Skin epidermis (tissue), 12 donors: ENCODE results near the gene CLK3.
A peak's percentile ranks its signal among the peaks of the same experiment; 100 is the strongest.
"Not testable (repeated sequence)": the region's sequence is repeated elsewhere in the genome, so short reads cannot be mapped to it uniquely, and the experiment has no call there.

Experiments used
- H3K27ac ChIP-seq, 21 experiments: fragments of 200-600 bp; sonication (generic) in 11 of 21; one replicate each; pipeline ENCODE4 v1.5.0; 2020; ENCODE audit warnings: mild to moderate bottlenecking in 3 of 21, inconsistent platforms in 2 of 21, moderate library complexity in 2 of 21
- H3K4me3 ChIP-seq, 7 experiments: fragments of 200-600 bp; sonication (generic) in 2 of 7; one replicate each; pipeline ENCODE4 v1.5.0; 2020; ENCODE audit warnings: inconsistent platforms in 2 of 7, mild to moderate bottlenecking in 2 of 7, moderate library complexity in 1 of 7

Gene CLK3

GRCh38 chr15:74631935-74632560 is 16.4 kb downstream of the CLK3 start:
- Histone ChIP-seq H3K27ac (no peak overlapping the region), H3K4me3 (no peak overlapping the region)

DNA sequence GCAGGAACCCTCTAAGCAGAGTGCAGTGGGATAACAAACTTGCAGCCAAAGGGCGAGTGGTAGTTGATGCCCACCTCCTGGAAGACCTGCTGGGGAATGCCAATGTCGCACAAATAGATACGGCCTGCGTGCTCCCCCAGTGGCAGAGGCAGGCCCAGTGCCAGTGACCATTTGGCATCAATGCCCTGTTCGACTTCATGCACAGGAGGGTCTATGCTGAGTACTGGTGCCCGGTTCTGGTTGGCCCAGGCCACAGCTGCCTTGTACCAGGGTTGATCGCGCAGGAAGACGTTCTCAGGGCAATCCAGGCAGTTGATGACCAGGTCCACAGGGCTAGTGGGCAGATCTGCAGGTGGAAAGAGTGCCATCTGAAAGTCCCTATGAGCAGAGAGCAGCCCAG is 17.0 kb downstream of the CLK3 start:
- H3K27ac ChIP-seq: no peak overlapping the region
- no peak overlapping the region for H3K4me3 ChIP-seq

- H3K27ac ChIP-seq: no peak overlapping the region
- no peak overlapping the region for H3K4me3 ChIP-seq
Measured at GRCh38 chr15:74633781-74634180, 18.1 kb downstream of the CLK3 start.

DNA sequence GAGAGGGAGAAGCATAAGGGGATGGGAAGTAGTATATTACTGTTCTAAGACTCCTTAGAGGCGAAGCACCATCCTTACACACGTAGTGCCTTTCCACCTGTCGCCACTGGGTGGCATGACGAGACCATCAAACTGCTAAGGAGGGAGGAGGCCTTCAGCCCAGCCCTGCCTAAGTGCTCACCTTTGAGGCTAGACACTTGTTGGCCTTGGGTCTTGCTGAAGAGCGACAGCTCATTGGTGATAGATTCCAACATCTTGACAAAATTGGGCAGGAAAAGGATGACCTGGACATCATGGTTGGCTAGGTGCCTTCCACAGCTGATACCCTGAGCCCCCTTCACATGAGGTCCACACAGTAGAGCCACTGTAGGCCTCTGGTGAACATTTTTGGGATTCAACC is 19.6 kb downstream of the CLK3 start:
- H3K4me3 ChIP-seq: no peak overlapping the region

DNA sequence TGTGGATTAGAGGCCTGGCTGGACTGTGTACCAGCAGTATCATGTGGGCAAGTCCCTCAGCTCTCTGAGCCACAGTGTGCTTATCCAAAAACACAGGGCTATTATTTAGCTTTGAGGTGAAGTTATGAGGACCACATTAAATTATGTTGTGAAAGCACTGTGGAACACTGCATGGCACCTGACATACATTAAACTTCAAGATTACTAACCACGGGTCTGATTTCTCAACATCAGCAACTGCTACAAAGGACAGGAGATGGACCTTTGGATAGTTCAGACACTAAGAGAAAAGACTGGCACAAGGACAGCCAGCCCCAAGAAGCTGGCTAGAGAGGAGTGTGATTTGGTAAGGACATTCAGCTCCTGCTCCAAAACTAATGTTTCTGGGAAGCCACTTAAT is 21.3 kb downstream of the CLK3 start:
- H3K27ac ChIP-seq: no peak overlapping the region
- no peak overlapping the region for H3K4me3 ChIP-seq

More for the DNA sequence above, 19.6 kb downstream of the CLK3 start:
- H3K27ac ChIP-seq: no peak overlapping the region

GRCh38 chr15:74641151-74641550 is 25.5 kb downstream of the CLK3 start:
- Histone ChIP-seq H3K4me3 (no peak overlapping the region), H3K27ac (peak overlapping the region in 3 of 21 experiments; percentile 1 to 24 (median 14))

- H3K4me3 ChIP-seq: no peak overlapping the region
- peak overlapping the region in 15 of 21 experiments; percentile 8 to 76 (median 52) for H3K27ac ChIP-seq
Measured at GRCh38 chr15:74642348-74642733, 26.7 kb downstream of the CLK3 start.

GRCh38 chr15:74642734-74643664 is 27.4 kb downstream of the CLK3 start:
- peak overlapping the region in 17 of 21 experiments; percentile 5 to 76 (median 52) for H3K27ac ChIP-seq
- H3K4me3 ChIP-seq: no peak overlapping the region

DNA sequence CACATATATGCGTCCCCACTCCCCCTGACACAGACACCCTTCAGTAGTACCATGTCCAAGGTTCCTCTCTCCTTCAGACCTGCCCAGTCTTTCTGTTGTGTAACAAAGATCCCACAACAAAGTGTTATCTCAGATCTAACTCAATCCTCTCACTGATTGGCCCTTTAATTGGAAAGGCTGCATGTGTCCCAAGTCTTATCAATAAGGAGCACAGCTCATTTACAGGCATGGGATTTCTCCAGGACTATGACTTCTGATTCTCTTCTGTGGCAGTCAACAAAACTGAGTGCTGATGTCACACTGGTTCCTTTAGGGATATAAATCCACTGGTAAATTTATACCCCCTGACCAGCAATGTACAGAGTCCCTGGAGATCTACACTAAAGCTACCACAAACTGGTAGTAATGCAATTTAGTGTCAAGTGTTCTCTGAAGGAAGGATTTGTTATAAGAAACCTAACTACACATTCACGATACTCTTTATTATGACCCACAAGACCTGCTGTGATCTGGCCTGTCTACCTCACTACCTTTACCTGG is 28.1 kb downstream of the CLK3 start:
- Histone ChIP-seq H3K27ac (peak overlapping the region in 8 of 21 experiments; percentile 5 to 76 (median 50)), H3K4me3 (no peak overlapping the region)

GRCh38 chr15:74646480-74646879 is 30.8 kb downstream of the CLK3 start:
- Histone ChIP-seq H3K4me3 (no peak overlapping the region), H3K27ac (no peak overlapping the region)

- Histone ChIP-seq H3K4me3 (no peak overlapping the region), H3K27ac (no peak overlapping the region)
Measured at GRCh38 chr15:74648051-74648842, 32.6 kb downstream of the CLK3 start.

GRCh38 chr15:74651242-74651741 is 35.7 kb downstream of the CLK3 start:
- H3K4me3 ChIP-seq: no peak overlapping the region
- H3K27ac ChIP-seq: no peak overlapping the region

GRCh38 chr15:74653426-74654102 is 37.9 kb downstream of the CLK3 start:
- H3K4me3 ChIP-seq: no peak overlapping the region
- peak overlapping the region in 2 of 21 experiments; percentile 23 to 35 for H3K27ac ChIP-seq

- no peak overlapping the region for H3K27ac ChIP-seq
- H3K4me3 ChIP-seq: no peak overlapping the region
Measured at GRCh38 chr15:74655424-74655823, 39.8 kb downstream of the CLK3 start.

DNA sequence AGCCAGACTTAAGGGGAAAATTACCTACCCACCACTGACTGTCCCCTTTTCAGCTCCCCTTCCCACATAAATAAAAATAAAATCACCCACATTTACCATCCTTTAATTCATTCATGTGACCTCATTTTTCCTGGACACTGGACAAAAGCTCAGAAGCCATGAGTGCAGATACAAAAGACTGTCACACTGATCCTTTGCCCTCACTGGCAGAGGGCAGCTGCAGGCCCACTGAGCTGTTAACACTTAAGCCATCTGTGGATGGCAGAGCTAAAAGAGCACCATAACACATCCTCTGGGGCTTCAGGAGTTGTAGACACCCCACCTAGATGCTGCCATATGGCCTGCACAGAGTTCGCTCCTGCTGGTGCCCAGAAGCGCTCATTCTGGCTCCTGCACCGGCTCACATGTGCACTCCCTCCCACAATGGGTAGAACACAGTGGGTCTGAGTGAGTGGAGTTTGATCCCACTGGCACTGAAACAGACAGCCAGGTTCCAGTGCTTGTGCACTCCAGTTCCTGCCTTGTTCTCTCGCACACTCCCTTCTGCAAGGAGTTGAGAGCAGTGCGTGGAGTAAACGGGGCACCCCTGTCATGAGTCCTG is 41.4 kb downstream of the CLK3 start:
- Histone ChIP-seq H3K4me3 (no peak overlapping the region), H3K27ac (no peak overlapping the region)

- H3K4me3 ChIP-seq: no peak overlapping the region
- no peak overlapping the region for H3K27ac ChIP-seq
Measured at GRCh38 chr15:74657846-74658245, 42.2 kb downstream of the CLK3 start.

DNA sequence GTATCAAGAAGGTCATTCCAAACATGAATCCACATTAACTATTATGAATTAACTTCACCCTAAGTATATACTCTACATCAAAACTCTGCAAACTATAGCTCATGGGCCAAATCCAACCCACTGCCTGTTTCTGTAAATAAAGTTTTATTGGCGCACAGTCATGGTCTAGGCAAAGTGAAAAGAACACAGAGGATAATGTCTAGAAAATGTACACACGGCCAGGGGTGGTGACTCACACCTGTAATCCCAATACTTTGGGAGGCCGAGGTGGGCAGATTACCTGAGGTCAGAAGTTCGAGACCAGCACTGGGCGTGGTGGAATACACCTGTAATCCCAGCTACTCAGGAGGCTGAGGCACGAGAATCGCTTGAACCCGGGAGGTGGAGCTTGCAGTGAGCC is 45.6 kb downstream of the CLK3 start:
- H3K27ac ChIP-seq: not testable (repeated sequence)

DNA sequence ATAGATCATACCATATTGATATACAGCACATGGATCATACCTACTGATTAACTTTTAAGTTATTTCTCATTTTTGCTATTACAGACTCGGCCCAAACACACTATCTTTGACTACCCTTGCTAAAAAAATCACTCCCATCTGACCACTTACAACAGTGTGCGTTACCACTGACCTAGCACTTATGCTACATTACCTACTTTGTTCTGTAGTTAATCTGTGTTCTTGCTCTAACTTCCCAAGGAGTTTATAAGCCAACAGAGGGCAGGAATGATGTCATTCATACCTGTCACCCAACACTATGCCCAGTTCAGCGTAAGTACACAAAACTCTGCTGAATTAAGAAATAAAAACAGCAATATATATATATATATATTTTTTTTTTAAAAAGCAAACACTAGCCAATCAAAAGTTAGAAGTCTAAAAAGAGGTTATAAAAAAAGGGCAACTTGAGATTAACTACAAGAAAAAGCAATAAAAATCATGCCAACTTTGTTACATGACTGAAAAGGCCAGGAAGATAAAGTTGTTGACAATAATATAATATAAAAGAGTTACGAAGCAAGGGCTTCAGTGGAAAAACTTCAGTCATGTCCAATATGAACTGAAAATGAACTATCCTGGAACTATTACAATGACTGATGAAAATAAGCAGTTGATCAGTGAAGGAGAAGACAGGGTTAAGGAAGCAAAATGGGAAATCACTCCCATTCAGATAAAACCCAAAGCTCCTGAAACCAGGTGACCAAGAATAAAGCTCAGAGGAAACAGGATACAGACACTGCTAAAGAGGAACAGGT is 46.6 kb downstream of the CLK3 start:
- no peak overlapping the region for H3K4me3 ChIP-seq
- peak overlapping the region in 1 of 21 experiments; percentile 6 for H3K27ac ChIP-seq

More for the DNA sequence above, 45.6 kb downstream of the CLK3 start:
- H3K4me3 ChIP-seq: not testable (repeated sequence)
